Measurements from ENCODE around the gene LCN1. TPM values are rescaled to one million over a fixed set of nuclear protein-coding genes. Genes with fewer than 3 reads are reported as not detected.

The LCN1 gene
- total RNA-seq, 1 donor from 2014 or later = not detected

GRCh38 chr9:135499326-135500070, 21.7 kb upstream of the LCN1 start:
- TF ChIP-seq CTCF (IDR thresholded peaks at IDR 0.05; ENCODE audit: unreplicated experiment) = no peak
- DNase-seq (ENCODE audit: low spot score) = peak; percentile 92

GRCh38 chr9:135500071-135500524, 21.1 kb upstream of the LCN1 start:
- Mint-ChIP-seq H3K27ac (ENCODE audit: unreplicated experiment) (no peak overlapping the region), H3K4me1 (ENCODE audit: unreplicated experiment) (peaks cover 5% of the 10 kb centered on the region), H3K27me3 (ENCODE audit: unreplicated experiment) (peaks cover 12% of the 10 kb centered on the region), H3K4me3 (ENCODE audit: unreplicated experiment) (peak overlapping the region; percentile 90), H3K9me3 (ENCODE audit: unreplicated experiment) (no peaks in the 10 kb centered on the region), H3K36me3 (ENCODE audit: low read depth, unreplicated experiment) (peaks cover 11% of the 10 kb centered on the region)
- no peak for DNase-seq (ENCODE audit: low spot score)
- no peak for TF ChIP-seq CTCF (IDR thresholded peaks at IDR 0.05; ENCODE audit: unreplicated experiment)

More at GRCh38 chr9:135499326-135500070, 21.7 kb upstream of the LCN1 start:
- Mint-ChIP-seq H3K4me3 (ENCODE audit: unreplicated experiment) (peak overlapping the region; percentile 82), H3K27me3 (ENCODE audit: unreplicated experiment) (peaks cover 10% of the 10 kb centered on the region), H3K27ac (ENCODE audit: unreplicated experiment) (no peak overlapping the region), H3K4me1 (ENCODE audit: unreplicated experiment) (peaks cover 5% of the 10 kb centered on the region), H3K36me3 (ENCODE audit: low read depth, unreplicated experiment) (peaks cover 9% of the 10 kb centered on the region), H3K9me3 (ENCODE audit: unreplicated experiment) (no peaks in the 10 kb centered on the region)

GRCh38 chr9:135500525-135501260, 20.5 kb upstream of the LCN1 start, which contains the start of gene MRPS2:
TSS of gene MRPS2 (plus strand) at chr9:135500682. CDS start at chr9:135500711, 29 bp downstream.
- peaks cover 5% of the 10 kb centered on the region for H3K4me1 Mint-ChIP-seq (ENCODE audit: unreplicated experiment)
- H3K36me3 Mint-ChIP-seq (ENCODE audit: low read depth, unreplicated experiment) = peaks cover 11% of the 10 kb centered on the region
- peak within 1 kb of the TSS; percentile 90 for H3K4me3 Mint-ChIP-seq (ENCODE audit: unreplicated experiment)
- no peaks in the 10 kb centered on the region for H3K9me3 Mint-ChIP-seq (ENCODE audit: unreplicated experiment)
- TF ChIP-seq CTCF (IDR thresholded peaks at IDR 0.05; ENCODE audit: unreplicated experiment) = peak; percentile 52
- peak; percentile 98 for DNase-seq (ENCODE audit: low spot score)
- peaks cover 13% of the 10 kb centered on the region for H3K27me3 Mint-ChIP-seq (ENCODE audit: unreplicated experiment)
- H3K27ac Mint-ChIP-seq (ENCODE audit: unreplicated experiment) = peak within 1 kb of the TSS; percentile 75

- no peak for TF ChIP-seq CTCF (IDR thresholded peaks at IDR 0.05; ENCODE audit: unreplicated experiment)
- Mint-ChIP-seq H3K27ac (ENCODE audit: unreplicated experiment) (peak overlapping the region; percentile 75), H3K4me3 (ENCODE audit: unreplicated experiment) (peak overlapping the region; percentile 89), H3K9me3 (ENCODE audit: unreplicated experiment) (no peaks in the 10 kb centered on the region), H3K4me1 (ENCODE audit: unreplicated experiment) (peaks cover 5% of the 10 kb centered on the region), H3K27me3 (ENCODE audit: unreplicated experiment) (peaks cover 13% of the 10 kb centered on the region), H3K36me3 (ENCODE audit: low read depth, unreplicated experiment) (peaks cover 11% of the 10 kb centered on the region)
- DNase-seq (ENCODE audit: low spot score) = no peak
Observed at GRCh38 chr9:135501261-135502167, 19.7 kb upstream of the LCN1 start.

Data from endothelial cell (in vitro differentiated cells).